ENCODE data around the gene FGF2.

FGF2 gene

GRCh38 chr4:122895336-122895995 lies 68.8 kb downstream of the FGF2 start:
- no peak for DNase-seq

GRCh38 chr4:122896270-122896669 lies 69.6 kb downstream of the FGF2 start:
- no peak for DNase-seq

GRCh38 chr4:122898370-122899150 lies 71.9 kb downstream of the FGF2 start:
- no peak for DNase-seq

- DNase-seq = no peak
These were observed 73.1 kb downstream of the FGF2 start for GRCh38 chr4:122899682-122900081.

- no peak for DNase-seq
These were observed 73.7 kb downstream of the FGF2 start for GRCh38 chr4:122900314-122900713.

- no peak for DNase-seq
These were observed 74.8 kb downstream of the FGF2 start for GRCh38 chr4:122901247-122902010.

- DNase-seq = no peak
These were observed 77.2 kb downstream of the FGF2 start for GRCh38 chr4:122903766-122904288.

GRCh38 chr4:122906859-122907305 lies 80.3 kb downstream of the FGF2 start:
- DNase-seq = no peak

- no peak for DNase-seq
These were observed 81.6 kb downstream of the FGF2 start for GRCh38 chr4:122908223-122908622.

- no peak for DNase-seq
These were observed 83.1 kb downstream of the FGF2 start for GRCh38 chr4:122909683-122910082.

- DNase-seq = no peak
These were observed 85.0 kb downstream of the FGF2 start for GRCh38 chr4:122911588-122911987.

GRCh38 chr4:122912810-122913575 lies 86.4 kb downstream of the FGF2 start:
- DNase-seq = no peak

GRCh38 chr4:122914292-122914904 lies 87.8 kb downstream of the FGF2 start:
- DNase-seq = peak; percentile 56

- no peak for DNase-seq
These were observed 88.3 kb downstream of the FGF2 start for GRCh38 chr4:122914938-122915337.

GRCh38 chr4:122917731-122918130 lies 91.1 kb downstream of the FGF2 start:
- DNase-seq = no peak

GRCh38 chr4:122920473-122920872 lies 93.8 kb downstream of the FGF2 start:
- no peak for DNase-seq

- no peak for DNase-seq
These were observed 94.7 kb downstream of the FGF2 start for GRCh38 chr4:122921300-122921699.

- peak; percentile 71 for DNase-seq
These were observed 95.6 kb downstream of the FGF2 start, which contains the start of gene NUDT6 for GRCh38 chr4:122921971-122922876. Gene NUDT6, minus strand, starts transcription at chr4:122922597. Its CDS starts 25 bp downstream, at chr4:122922572.

- DNase-seq = peak; percentile 94
These were observed 96.4 kb downstream of the FGF2 start for GRCh38 chr4:122922877-122923511.

- DNase-seq = peak; percentile 25
These were observed 102.3 kb downstream of the FGF2 start for GRCh38 chr4:122928930-122929329.
